ENCODE results near the gene ADORA2A.

The ADORA2A gene

GRCh38 chr22:24432059-24432853, 4.9 kb downstream of the ADORA2A start:
- TF ChIP-seq, protein P1, sequence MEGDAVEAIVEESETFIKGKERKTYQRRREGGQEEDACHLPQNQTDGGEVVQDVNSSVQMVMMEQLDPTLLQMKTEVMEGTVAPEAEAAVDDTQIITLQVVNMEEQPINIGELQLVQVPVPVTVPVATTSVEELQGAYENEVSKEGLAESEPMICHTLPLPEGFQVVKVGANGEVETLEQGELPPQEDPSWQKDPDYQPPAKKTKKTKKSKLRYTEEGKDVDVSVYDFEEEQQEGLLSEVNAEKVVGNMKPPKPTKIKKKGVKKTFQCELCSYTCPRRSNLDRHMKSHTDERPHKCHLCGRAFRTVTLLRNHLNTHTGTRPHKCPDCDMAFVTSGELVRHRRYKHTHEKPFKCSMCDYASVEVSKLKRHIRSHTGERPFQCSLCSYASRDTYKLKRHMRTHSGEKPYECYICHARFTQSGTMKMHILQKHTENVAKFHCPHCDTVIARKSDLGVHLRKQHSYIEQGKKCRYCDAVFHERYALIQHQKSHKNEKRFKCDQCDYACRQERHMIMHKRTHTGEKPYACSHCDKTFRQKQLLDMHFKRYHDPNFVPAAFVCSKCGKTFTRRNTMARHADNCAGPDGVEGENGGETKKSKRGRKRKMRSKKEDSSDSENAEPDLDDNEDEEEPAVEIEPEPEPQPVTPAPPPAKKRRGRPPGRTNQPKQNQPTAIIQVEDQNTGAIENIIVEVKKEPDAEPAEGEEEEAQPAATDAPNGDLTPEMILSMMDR (IDR thresholded peaks at IDR 0.05), result no peak
- Histone ChIP-seq H3K9me3 (no peaks in the 10 kb centered on the region), H3K36me3 (no peaks in the 10 kb centered on the region), H3K27me3 (no peaks in the 10 kb centered on the region), H3K4me1 (peaks cover 0 to 49% (median 29%) of the 10 kb centered on the region in 4 donors), H3K27ac (peak overlapping the region; percentile 42 to 64), H3K4me3 (no peak overlapping the region)
- DNase-seq, result peak in 1 of 2 donors; percentile 87
- intact Hi-C loops (cut with DNase I; ENCODE audit: low total_unique reads), result no loop called here

- peak overlapping the region; percentile 3 to 64 for H3K27ac ChIP-seq
- peaks cover 0 to 49% (median 29%) of the 10 kb centered on the region in 4 donors for H3K4me1 ChIP-seq
- intact Hi-C loops (cut with DNase I; ENCODE audit: low total_unique reads), result no loop called here
Observed at GRCh38 chr22:24433001-24433827, 5.8 kb downstream of the ADORA2A start.

GRCh38 chr22:24433828-24434470, 6.5 kb downstream of the ADORA2A start:
- Histone ChIP-seq H3K27ac (peak overlapping the region in 1 of 2 donors; percentile 3), H3K36me3 (no peaks in the 10 kb centered on the region), H3K4me3 (no peak overlapping the region), H3K9me3 (no peaks in the 10 kb centered on the region), H3K27me3 (no peaks in the 10 kb centered on the region), H3K4me1 (peaks cover 0 to 49% (median 29%) of the 10 kb centered on the region in 4 donors)
- TF ChIP-seq, protein P1 (IDR thresholded peaks at IDR 0.05), result no peak
- peak in 1 of 2 donors; percentile 63 for DNase-seq
- intact Hi-C loops (cut with DNase I; ENCODE audit: low total_unique reads), result no loop called here

More at GRCh38 chr22:24433001-24433827, 5.8 kb downstream of the ADORA2A start:
- no peaks in the 10 kb centered on the region for H3K27me3 ChIP-seq
- no peak for DNase-seq
- no peak overlapping the region for H3K4me3 ChIP-seq
- H3K36me3 ChIP-seq, result no peaks in the 10 kb centered on the region
- no peaks in the 10 kb centered on the region for H3K9me3 ChIP-seq
- TF ChIP-seq, protein P1 (IDR thresholded peaks at IDR 0.05), result no peak

DNA sequence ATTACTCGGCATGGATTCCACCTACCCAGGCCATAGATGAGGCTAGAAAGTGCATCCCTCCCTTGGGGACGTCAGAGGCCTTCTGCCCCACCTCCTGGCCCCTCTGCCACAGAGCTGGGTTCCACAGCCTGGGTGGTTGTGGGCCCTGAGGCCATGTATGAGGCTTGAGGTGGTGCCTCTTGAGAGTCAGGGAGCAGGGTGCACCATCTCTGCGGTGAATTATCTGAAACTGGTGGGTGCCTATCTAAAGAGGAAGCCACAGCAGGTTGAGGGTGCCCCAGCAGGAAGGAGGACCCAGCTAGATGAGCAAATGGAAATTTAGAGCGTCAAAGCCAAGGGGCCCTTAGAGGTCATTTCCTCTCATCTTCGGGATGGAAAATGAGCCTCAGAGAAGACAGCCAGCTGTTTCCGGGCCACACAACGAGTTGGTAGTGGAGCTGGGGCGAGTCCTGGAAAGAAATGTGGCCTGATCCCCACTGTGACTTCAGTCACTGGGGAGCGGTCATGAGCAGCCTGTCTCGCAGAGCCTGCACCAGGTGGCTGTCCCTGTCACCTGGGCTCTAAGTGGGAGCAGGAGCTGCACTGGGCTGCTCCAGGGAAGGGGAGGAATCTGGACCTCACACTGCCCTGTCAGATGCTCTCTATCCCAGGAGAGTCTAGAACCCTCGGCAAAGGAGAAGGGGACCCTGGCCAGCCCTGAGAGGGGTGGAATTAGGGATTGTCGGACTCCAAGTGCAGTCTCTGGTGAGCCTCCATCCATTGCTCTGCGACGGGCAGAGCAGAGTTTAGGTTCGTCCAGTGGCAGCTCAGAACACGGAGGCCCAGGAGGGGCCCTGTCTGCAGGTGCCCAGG, 7.3 kb downstream of the ADORA2A start:
- intact Hi-C loops (cut with DNase I; ENCODE audit: low total_unique reads), result no loop called here
- TF ChIP-seq, protein P1 (IDR thresholded peaks at IDR 0.05), result no peak
- Histone ChIP-seq H3K4me1 (peaks cover 0 to 45% (median 29%) of the 10 kb centered on the region in 4 donors), H3K36me3 (no peaks in the 10 kb centered on the region), H3K27ac (no peak overlapping the region), H3K9me3 (no peaks in the 10 kb centered on the region), H3K27me3 (no peaks in the 10 kb centered on the region), H3K4me3 (no peak overlapping the region)
- DNase-seq, result peak in 1 of 2 donors; percentile 61

- TF ChIP-seq, protein P1 (IDR thresholded peaks at IDR 0.05), result no peak
- Histone ChIP-seq H3K9me3 (no peaks in the 10 kb centered on the region), H3K27ac (no peak overlapping the region), H3K36me3 (no peaks in the 10 kb centered on the region), H3K27me3 (no peaks in the 10 kb centered on the region), H3K4me3 (no peak overlapping the region), H3K4me1 (peaks cover 0 to 40% (median 25%) of the 10 kb centered on the region in 4 donors)
- intact Hi-C loops (cut with DNase I; ENCODE audit: low total_unique reads), result no loop called here
- DNase-seq, result no peak
Observed at GRCh38 chr22:24435323-24435645, 7.9 kb downstream of the ADORA2A start.

All from tibial artery (tissue), 4 donors.